Measurements from ENCODE around the gene RAB23. TPM values are rescaled to one million over a fixed set of nuclear protein-coding genes. Genes with fewer than 3 reads are reported as not detected.

Gene RAB23
- total and polyA plus RNA-seq, 9 of the 15 experiments (the other 6 are each of a cell fraction or from before 2014, with no cell fraction given) = 3.4 to 18.0 (median 9.4) TPM

- H2AFZ ChIP-seq (ENCODE audit: low read depth, low read length) = no peak overlapping the region
- no peak overlapping the region for H3K4me3 ChIP-seq
- no peaks in the 10 kb centered on the region for H3K79me2 ChIP-seq (ENCODE audit: control insufficient read depth, insufficient read depth, low read length)
- BruUV-seq (replicated peaks) = no TSS peak
- H3K4me1 ChIP-seq (replicated peaks in 1 of 2; ENCODE audit: control insufficient read depth in 2 of 2, insufficient read depth in 2 of 2, low read length in 2 of 2) = no peaks in the 10 kb centered on the region; a peak in 1 of 5 replicates
- no peak for DNase-seq (ENCODE audit: extremely low read depth in 1 of 4, low spot score in 3 of 4)
- TF ChIP-seq OTX1 (CRISPR knock-in tag; IDR thresholded peaks at IDR 0.05) = no peak
- no peak for TF ChIP-seq PTRF (tag; IDR thresholded peaks at IDR 0.05)
- no peak for TF ChIP-seq ZNF280A (IDR thresholded peaks at IDR 0.05; ENCODE audit: low read depth, partially characterized antibody)
- TF ChIP-seq BRF2 (IDR thresholded peaks at IDR 0.05; ENCODE audit: borderline replicate concordance, insufficient read depth, insufficient read length) = no peak
- no peak for TF ChIP-seq ZNF512 (tag; IDR thresholded peaks at IDR 0.05)
- peaks cover 4 to 6% of the 10 kb centered on the region in 2 experiments; a peak in 3 of 5 replicates for H3K27me3 ChIP-seq (ENCODE audit: control insufficient read depth in 2 of 2, insufficient read depth in 2 of 2, low read length in 2 of 2)
- no peak for ATAC-seq
- FAIRE-seq = no peak
- H3K9me3 ChIP-seq (replicated peaks; ENCODE audit: control insufficient read depth, insufficient read depth, low read depth, low read length) = no peaks in the 10 kb centered on the region
- no peaks in the 10 kb centered on the region for H4K20me1 ChIP-seq (replicated peaks; ENCODE audit: control insufficient read depth, insufficient read depth, low read length)
- no peak overlapping the region for H3K4me2 ChIP-seq (ENCODE audit: insufficient read depth, low read length)
- no peak overlapping the region for H3K9ac ChIP-seq (ENCODE audit: insufficient read depth in 1 of 2, low read depth in 2 of 2, low read length in 2 of 2)
- no peaks in the 10 kb centered on the region for H3K9me1 ChIP-seq (ENCODE audit: control insufficient read depth, insufficient read depth, low read length)
- no peaks in the 10 kb centered on the region for H3K36me3 ChIP-seq (ENCODE audit: control insufficient read depth, insufficient read depth, low read length)
- 23% methylated on average over 9 of the region's 9 CpGs for WGBS (ENCODE audit: insufficient coverage, low coverage, missing lambda C conversion rate)
- H3K27ac ChIP-seq (ENCODE audit: extremely low read depth, low read depth, low read length) = no peak overlapping the region
- POLR2A ChIA-PET = no interaction called here
- in situ Hi-C loops (cut with MboI) = no loop called here
- intact Hi-C loops (cut with micrococcal nuclease) = no loop called here
- CTCF ChIA-PET (ENCODE audit: low intra/inter-chr PET ratio) = no interaction called here
Observed at GRCh38 chr6:57252137-57252536, 30.0 kb upstream of the RAB23 start.

Data from K562 (cell line).